ENCODE data around the gene ATP5ME. TPM values are rescaled to one million over a fixed set of nuclear protein-coding genes. Genes with fewer than 3 reads are reported as not detected.
A peak's percentile ranks its signal among the peaks of the same experiment; 100 is the strongest.
"Not testable (repeated sequence)": the region's sequence is repeated elsewhere in the genome, so short reads cannot be mapped to it uniquely, and the experiment has no call there.

Gene ATP5ME
- total RNA-seq, 2 experiments from 2014 or later: 359 to 388 TPM

DNA sequence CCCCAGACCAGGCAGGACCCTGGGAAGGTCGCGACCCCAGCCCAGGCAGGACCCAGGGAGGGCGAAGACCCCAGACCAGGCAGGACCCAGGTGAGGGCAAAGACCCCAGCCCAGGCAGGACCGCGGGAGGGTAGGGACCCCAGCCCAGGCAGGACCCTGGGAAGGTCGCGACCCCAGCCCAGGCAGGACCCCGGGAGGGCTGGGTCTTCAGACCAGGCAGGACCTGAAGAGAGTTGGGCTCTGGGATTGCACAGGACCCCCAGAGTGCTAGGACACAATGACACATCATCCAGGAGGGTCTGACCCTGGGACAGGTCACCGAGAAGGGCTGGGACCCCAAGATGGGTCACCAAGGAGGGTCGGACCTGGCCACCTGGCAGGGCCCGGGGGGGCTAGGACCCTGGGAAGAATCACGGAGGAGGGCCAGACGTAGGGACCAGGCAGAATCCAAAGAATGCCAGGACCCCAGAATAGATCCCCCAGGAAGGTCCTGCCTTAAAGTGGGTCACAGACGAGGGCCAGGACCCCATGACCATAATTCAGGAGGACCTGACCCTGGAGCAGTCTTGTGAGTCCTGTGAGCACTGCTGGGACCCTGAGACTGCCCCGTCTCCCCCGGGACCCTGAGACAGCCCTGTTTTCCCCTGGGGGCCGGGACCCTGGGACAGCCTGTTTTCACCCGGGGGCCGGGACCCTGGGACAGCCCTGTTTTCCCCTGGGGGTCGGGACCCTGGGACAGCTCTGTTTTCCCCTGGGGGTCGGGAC, 32.9 kb upstream of the ATP5ME start:
- Histone ChIP-seq H3K9me2 (ENCODE audit: insufficient read depth, low read length) (no peaks in the 10 kb centered on the region), H3K36me3 (ENCODE audit: insufficient read depth, low read length) (peaks cover 22% of the 10 kb centered on the region), H2AFZ (ENCODE audit: low read length) (no peak overlapping the region), H3K9me3 (ENCODE audit: low read length) (no peaks in the 10 kb centered on the region), H3K4me2 (ENCODE audit: low read length) (peak overlapping the region; percentile 60), H3K4me3 (ENCODE audit: low read depth, low read length, poor library complexity, severe bottlenecking) (peak overlapping the region; percentile 82), H3K79me2 (ENCODE audit: insufficient read depth, low read depth, low read length) (peaks cover 17% of the 10 kb centered on the region; the same call in 1 of the 2 replicates), H4K20me1 (ENCODE audit: insufficient read depth, low read length) (no peaks in the 10 kb centered on the region), H3K4me1 (ENCODE audit: insufficient read depth, low read length, poor library complexity, severe bottlenecking) (peaks cover 6% of the 10 kb centered on the region), H3K27ac (ENCODE audit: low read depth, low read length, poor library complexity, severe bottlenecking) (no peak overlapping the region)
- DNase-seq (ENCODE audit: low spot score): no peak
- CTCF ChIA-PET (ENCODE audit: unreplicated experiment): interaction anchor here (0.6 kb wide), 1 partner anchor 640 kb away, joined by 3 read pairs; no protein-coding TSS in a partner anchor
- intact Hi-C loops (cut with micrococcal nuclease; ENCODE audit: unreplicated experiment): no loop called here
- TF ChIP-seq, protein P1, sequence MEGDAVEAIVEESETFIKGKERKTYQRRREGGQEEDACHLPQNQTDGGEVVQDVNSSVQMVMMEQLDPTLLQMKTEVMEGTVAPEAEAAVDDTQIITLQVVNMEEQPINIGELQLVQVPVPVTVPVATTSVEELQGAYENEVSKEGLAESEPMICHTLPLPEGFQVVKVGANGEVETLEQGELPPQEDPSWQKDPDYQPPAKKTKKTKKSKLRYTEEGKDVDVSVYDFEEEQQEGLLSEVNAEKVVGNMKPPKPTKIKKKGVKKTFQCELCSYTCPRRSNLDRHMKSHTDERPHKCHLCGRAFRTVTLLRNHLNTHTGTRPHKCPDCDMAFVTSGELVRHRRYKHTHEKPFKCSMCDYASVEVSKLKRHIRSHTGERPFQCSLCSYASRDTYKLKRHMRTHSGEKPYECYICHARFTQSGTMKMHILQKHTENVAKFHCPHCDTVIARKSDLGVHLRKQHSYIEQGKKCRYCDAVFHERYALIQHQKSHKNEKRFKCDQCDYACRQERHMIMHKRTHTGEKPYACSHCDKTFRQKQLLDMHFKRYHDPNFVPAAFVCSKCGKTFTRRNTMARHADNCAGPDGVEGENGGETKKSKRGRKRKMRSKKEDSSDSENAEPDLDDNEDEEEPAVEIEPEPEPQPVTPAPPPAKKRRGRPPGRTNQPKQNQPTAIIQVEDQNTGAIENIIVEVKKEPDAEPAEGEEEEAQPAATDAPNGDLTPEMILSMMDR (conservative IDR thresholded peaks at IDR 0.05; ENCODE audit: low read length): no peak
- TF ChIP-seq EZH2phosphoT487 (IDR thresholded peaks at IDR 0.05; ENCODE audit: borderline replicate concordance, low read depth, low read length): no peak
- POLR2A ChIA-PET: no interaction called here
- BruUV-seq (replicated peaks): no TSS peak

DNA sequence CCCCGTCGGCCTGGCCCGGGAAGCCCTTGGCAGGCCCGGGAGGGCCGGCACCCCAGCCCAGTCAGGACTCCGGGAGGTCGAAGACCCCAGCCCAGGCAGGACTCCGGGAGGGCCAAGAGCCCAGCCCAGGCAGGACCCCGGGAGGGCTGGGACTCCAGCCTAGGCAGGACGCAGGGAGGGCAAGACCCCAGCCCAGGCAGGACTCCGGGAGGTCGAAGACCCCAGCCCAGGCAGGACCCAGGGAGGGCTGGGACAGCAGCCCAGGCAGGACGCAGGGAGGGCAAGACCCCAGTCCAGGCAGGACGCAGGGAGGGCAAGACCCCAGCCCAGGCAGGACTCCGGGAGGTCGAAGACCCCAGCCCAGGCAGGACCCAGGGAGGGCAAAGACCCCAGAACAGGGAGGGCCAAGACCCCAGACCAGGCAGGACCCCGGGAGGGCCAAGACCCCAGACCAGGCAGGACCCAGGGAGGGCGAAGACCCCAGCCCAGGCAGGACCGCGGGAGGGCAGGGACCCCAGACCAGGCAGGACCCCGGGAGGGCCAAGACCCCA, 32.1 kb upstream of the ATP5ME start:
- peak overlapping the region; percentile 66 for H2AFZ ChIP-seq (ENCODE audit: low read length)
- H3K27ac ChIP-seq (ENCODE audit: low read depth, low read length, poor library complexity, severe bottlenecking): peak overlapping the region; percentile 29
- H4K20me1 ChIP-seq (ENCODE audit: insufficient read depth, low read length); intact Hi-C loops (cut with micrococcal nuclease; ENCODE audit: unreplicated experiment); BruUV-seq (replicated peaks); DNase-seq (ENCODE audit: low spot score); H3K9me2 ChIP-seq (ENCODE audit: insufficient read depth, low read length); POLR2A ChIA-PET; H3K4me1 ChIP-seq (ENCODE audit: insufficient read depth, low read length, poor library complexity, severe bottlenecking); CTCF ChIA-PET (ENCODE audit: unreplicated experiment); H3K9me3 ChIP-seq (ENCODE audit: low read length): not testable (repeated sequence)
- peaks cover 21% of the 10 kb centered on the region for H3K36me3 ChIP-seq (ENCODE audit: insufficient read depth, low read length)
- peak overlapping the region; percentile 74 for H3K4me2 ChIP-seq (ENCODE audit: low read length)
- peak overlapping the region; percentile 82 for H3K4me3 ChIP-seq (ENCODE audit: low read depth, low read length, poor library complexity, severe bottlenecking)
- peaks cover 14% of the 10 kb centered on the region; the same call in 1 of the 2 replicates for H3K79me2 ChIP-seq (ENCODE audit: insufficient read depth, low read depth, low read length)

DNA sequence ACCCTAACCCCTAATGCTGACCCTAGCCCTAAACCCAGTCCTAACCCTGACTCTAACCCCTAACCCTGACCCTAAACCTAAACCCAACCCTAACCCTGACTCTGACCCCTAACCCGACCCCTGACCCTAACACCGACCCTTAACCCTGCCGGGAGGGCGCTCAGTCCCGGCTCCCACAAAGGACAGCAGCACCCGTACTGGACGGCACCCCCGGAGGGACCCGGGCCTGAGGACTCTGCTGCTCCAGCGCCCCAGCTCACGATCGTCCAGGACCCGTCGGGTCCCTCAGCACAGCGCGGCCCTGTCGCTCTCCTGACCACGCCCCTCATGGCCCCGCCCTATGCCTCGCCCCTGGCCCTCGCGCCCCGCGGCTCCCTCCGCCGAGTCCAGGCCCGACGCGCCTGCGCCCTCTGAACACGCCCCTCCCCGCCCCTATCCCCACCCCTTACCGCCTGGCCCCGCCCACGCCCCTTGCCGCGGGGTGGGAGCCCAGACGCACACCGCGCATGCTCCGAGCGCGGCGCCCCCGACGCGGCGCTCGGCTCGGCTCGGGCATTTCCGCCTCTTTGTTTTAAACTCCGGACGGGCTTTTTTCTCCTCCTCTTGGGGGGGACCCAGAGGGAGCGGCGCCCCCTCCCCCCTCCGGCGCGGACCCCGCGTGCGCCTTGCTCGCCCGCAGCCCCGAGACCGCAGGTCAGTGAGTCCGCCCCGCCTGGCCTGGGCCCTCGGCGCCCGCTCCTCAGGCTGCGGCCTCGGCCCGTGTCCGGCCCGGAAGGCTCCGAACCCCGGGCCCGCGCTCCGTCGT, 31.4 kb upstream of the ATP5ME start, which contains the start of gene PCGF3:
Gene PCGF3 (plus strand): TSS at position 555 of the 805 bp plus-strand sequence. CDS start 27,849 bp downstream, outside the sequence.
- peaks cover 6% of the 10 kb centered on the region for H3K4me1 ChIP-seq (ENCODE audit: insufficient read depth, low read length, poor library complexity, severe bottlenecking)
- peak within 1 kb of the TSS; percentile 82 for H3K4me3 ChIP-seq (ENCODE audit: low read depth, low read length, poor library complexity, severe bottlenecking)
- no peak for TF ChIP-seq EZH2phosphoT487 (IDR thresholded peaks at IDR 0.05; ENCODE audit: borderline replicate concordance, low read depth, low read length)
- TF ChIP-seq, protein P1 (conservative IDR thresholded peaks at IDR 0.05; ENCODE audit: low read length): no peak
- BruUV-seq (replicated peaks): no TSS peak
- H4K20me1 ChIP-seq (ENCODE audit: insufficient read depth, low read length): no peaks in the 10 kb centered on the region
- H3K27ac ChIP-seq (ENCODE audit: low read depth, low read length, poor library complexity, severe bottlenecking): peak within 1 kb of the TSS; percentile 29
- peak; percentile 92 for DNase-seq (ENCODE audit: low spot score)
- H3K79me2 ChIP-seq (ENCODE audit: insufficient read depth, low read depth, low read length): peaks cover 14% of the 10 kb centered on the region; the same call in 1 of the 2 replicates
- H3K36me3 ChIP-seq (ENCODE audit: insufficient read depth, low read length): peaks cover 15% of the 10 kb centered on the region
- peak within 1 kb of the TSS; percentile 66 for H2AFZ ChIP-seq (ENCODE audit: low read length)
- no peaks in the 10 kb centered on the region for H3K9me3 ChIP-seq (ENCODE audit: low read length)
- ChIA-PET POLR2A (no interaction called here), CTCF (ENCODE audit: unreplicated experiment) (no interaction called here)
- peak within 1 kb of the TSS; percentile 74 for H3K4me2 ChIP-seq (ENCODE audit: low read length)
- H3K9me2 ChIP-seq (ENCODE audit: insufficient read depth, low read length): no peaks in the 10 kb centered on the region
- intact Hi-C loops (cut with micrococcal nuclease; ENCODE audit: unreplicated experiment): no loop called here
